GM12874 (cell line): ENCODE results near the gene RAMP3.

Experiments used
- TF ChIP-seq, protein P1 (sequence below): IDR thresholded peaks from 2 replicates; pipeline ENCODE4 v1.5.1; 2011; ENCODE audit warnings: low read depth, mild to moderate bottlenecking, control low read depth, low read length, moderate library complexity; ENCODE audit not compliant: insufficient read depth

RAMP3 gene, protein sequence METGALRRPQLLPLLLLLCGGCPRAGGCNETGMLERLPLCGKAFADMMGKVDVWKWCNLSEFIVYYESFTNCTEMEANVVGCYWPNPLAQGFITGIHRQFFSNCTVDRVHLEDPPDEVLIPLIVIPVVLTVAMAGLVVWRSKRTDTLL

DNA sequence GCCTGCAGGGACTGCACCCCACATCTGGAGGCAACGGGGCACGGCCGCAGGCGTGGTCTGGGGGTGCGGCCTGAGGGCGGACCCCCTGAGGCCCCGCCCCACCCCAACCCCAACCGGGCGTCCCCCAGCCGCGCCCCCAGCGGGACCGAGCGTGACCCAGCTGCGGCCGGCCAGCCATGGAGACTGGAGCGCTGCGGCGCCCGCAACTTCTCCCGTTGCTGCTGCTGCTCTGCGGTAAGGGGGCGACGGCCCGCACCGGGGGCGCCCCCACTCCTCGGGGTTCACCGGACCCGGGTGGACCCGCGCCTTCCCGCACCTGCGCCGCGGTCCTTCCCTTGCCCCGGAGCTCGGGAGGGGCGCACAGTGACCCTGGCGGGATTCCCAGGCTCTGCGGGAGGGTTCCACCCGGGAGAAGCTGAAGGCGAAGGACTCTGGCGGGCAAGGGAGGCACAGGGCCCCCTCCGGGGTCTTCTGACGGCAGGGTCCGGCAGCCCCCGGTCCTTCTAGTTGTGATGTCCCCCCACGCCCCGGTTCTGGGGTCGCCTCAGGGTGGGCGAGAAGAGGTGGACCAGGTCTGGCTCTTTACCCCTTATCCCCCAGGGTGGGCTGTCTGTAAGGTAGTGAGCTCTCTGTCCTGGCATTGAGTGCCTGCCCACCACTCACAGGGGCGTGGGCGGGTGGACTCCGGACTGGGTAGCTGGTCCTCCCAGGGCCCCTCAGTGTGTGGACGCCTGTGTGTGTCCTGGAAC lies at the start of gene RAMP3:
Gene RAMP3 (plus strand): TSS at position 139 of the 749 bp plus-strand sequence. CDS start 38 bp downstream, at position 177.
- TF ChIP-seq, protein P1, sequence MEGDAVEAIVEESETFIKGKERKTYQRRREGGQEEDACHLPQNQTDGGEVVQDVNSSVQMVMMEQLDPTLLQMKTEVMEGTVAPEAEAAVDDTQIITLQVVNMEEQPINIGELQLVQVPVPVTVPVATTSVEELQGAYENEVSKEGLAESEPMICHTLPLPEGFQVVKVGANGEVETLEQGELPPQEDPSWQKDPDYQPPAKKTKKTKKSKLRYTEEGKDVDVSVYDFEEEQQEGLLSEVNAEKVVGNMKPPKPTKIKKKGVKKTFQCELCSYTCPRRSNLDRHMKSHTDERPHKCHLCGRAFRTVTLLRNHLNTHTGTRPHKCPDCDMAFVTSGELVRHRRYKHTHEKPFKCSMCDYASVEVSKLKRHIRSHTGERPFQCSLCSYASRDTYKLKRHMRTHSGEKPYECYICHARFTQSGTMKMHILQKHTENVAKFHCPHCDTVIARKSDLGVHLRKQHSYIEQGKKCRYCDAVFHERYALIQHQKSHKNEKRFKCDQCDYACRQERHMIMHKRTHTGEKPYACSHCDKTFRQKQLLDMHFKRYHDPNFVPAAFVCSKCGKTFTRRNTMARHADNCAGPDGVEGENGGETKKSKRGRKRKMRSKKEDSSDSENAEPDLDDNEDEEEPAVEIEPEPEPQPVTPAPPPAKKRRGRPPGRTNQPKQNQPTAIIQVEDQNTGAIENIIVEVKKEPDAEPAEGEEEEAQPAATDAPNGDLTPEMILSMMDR: no peak

DNA sequence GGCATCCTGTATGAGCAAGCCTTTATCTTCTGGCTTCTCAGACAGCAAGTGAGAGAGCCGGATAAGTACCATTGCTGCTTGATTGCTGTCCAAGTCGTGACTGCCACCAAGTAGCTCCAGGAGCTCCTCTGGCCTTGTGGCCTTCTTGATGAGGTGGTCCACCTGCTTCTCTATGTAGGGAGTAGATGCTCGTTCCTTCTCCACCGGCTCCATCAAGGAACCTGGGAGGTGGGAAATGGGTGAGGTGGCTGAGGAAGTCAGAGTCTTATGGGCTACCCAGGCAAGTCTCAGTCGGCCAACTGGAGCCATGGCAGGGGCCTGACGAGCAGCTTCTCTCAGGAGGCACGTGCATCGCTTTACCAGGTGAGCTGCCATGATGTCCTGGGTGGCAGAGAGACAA lies 48.7 kb upstream of the RAMP3 start:
- TF ChIP-seq, protein P1: no peak

GRCh38 chr7:45111298-45112223 lies 46.0 kb upstream of the RAMP3 start, which contains the start of gene TBRG4:
Gene TBRG4 (minus strand): TSS chr7:45111697. CDS start chr7:45109237, 2,460 bp downstream.
- TF ChIP-seq, protein P1: 0 out of 2 replicates have a peak, but pooled peaks have one; percentile 27

DNA sequence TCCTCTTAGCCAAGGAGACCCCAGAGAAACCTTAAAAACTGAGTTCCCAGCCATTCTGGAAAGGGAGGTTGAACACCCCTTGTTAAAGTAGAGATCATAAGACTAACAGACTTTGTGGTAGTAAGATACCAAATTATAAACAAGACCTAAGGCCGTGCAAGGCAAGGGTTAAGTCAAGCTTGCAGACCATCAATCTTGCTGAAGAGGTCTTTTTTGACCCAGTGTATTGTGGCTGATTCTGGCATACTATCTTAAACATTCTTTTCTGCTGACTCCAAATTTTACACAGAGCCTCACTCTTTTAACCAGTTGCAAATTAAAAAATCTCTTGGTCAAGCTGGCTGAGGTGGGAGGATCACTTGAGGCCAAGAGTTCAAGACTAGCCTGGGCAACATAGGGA lies 44.9 kb upstream of the RAMP3 start:
- TF ChIP-seq, protein P1: no peak

GRCh38 chr7:45114926-45115325 lies 42.7 kb upstream of the RAMP3 start:
- TF ChIP-seq, protein P1: no peak

DNA sequence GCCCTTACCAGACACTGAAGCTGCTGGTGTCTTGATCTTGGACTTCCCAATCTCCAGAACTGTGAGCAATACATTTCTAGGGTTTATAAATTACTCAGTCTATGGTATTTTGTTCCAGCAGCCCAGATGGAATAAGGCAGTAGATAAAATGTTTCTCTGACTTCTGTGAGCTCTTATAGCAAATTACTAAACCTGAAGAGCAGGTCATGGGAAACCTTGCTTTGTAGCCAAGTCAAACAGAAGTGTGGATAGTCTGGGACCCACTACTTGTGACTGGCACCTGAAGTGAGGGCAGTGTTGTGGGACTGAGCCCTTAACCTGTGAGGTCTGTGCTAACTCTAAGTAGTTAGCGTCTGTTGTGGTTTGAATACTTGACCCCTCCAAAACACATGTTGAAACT lies 41.5 kb upstream of the RAMP3 start:
- TF ChIP-seq, protein P1: no peak

DNA sequence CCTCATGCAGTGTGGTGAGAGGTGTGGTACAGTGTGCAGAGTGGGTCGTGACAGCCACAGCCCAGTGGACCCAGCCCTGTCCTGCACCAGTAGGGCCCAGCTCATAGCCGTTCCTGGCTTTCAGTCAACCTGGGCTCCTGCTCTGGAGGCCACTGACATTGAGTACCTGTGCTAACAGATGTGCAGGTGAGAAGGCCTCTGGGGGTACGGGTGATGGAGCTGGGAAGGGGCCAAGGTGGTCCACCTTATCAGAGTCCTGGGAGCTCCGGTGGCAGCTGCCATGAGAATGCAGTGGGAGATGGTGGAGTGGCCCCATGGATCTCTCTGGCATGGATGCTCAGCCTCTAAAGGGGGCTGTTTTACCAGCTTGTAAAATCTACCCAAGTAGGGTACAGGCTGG lies 40.0 kb upstream of the RAMP3 start:
- TF ChIP-seq, protein P1: no peak
